K562 (cell line): ENCODE results near the gene USP35. TPM values are rescaled to one million over a fixed set of nuclear protein-coding genes. Genes with fewer than 3 reads are reported as not detected.
A peak's percentile ranks its signal among the peaks of the same experiment; 100 is the strongest.

ENCODE experiments used
- C11orf30 ChIP-seq: fragments of 450-650 bp; IDR thresholded peaks from 2 replicates; pipeline ENCODE4 v1.6.1; 2016; ENCODE audit warnings: low read depth, mild to moderate bottlenecking
- NFIC ChIP-seq: fragments of 450-650 bp; IDR thresholded peaks from 2 replicates; pipeline ENCODE4 v1.6.1; 2017; ENCODE audit warnings: mild to moderate bottlenecking, inconsistent platforms
- POLR2A ChIP-seq: fragments of 450-650 bp; conservative IDR thresholded peaks from 2 replicates; pipeline ENCODE4 v1.6.1; 2016
- POU5F1 ChIP-seq: fragments of 150-350 bp; IDR thresholded peaks from 2 replicates; pipeline ENCODE4 v1.6.1; 2014; ENCODE audit warnings: borderline replicate concordance, low read length, low read depth, mild to moderate bottlenecking; ENCODE audit not compliant: partially characterized antibody
- RERE ChIP-seq: sonication (generic); formaldehyde crosslinking; IDR thresholded peaks from 2 replicates; pipeline ENCODE4 v1.8.0; 2023; ENCODE audit warnings: missing genetic modification reagents, mild to moderate bottlenecking, borderline replicate concordance
- RHOXF2B ChIP-seq: fragments of 250-450 bp; sonication (Bioruptor Pico); conservative IDR thresholded peaks from 2 replicates; pipeline ENCODE4 v1.5.1; 2021
- RNF219 ChIP-seq: fragments of 250-450 bp; sonication (Bioruptor Pico); IDR thresholded peaks from 2 replicates; pipeline ENCODE4 v1.5.0; 2022; ENCODE audit warnings: mild to moderate bottlenecking
- SRSF3 ChIP-seq: fragments of 200-400 bp; formaldehyde crosslinking; IDR thresholded peaks from 2 replicates; pipeline ENCODE4 v1.6.1; 2016; ENCODE audit warnings: mild to moderate bottlenecking, low read length, moderate library complexity; ENCODE audit not compliant: insufficient read depth
- TAF15 ChIP-seq: fragments of 200-400 bp; formaldehyde crosslinking; IDR thresholded peaks from 2 replicates; pipeline ENCODE4 v1.6.1; 2017; ENCODE audit warnings: mild to moderate bottlenecking, low read depth, low read length, moderate library complexity
- USF2 ChIP-seq: sonication (generic); formaldehyde crosslinking; IDR thresholded peaks from 2 replicates; pipeline ENCODE4 v1.5.0; 2020; ENCODE audit warnings: missing genetic modification reagents
- ZBTB26 ChIP-seq: fragments of 450-650 bp; formaldehyde crosslinking; IDR thresholded peaks from 2 replicates; pipeline ENCODE4 v1.4.0; 2022; ENCODE audit warnings: missing genetic modification characterization
- ZKSCAN1 ChIP-seq: fragments of 150-350 bp; IDR thresholded peaks from 2 replicates; pipeline ENCODE4 v1.6.1; 2016; ENCODE audit warnings: low read depth, low read length
- ZNF444 ChIP-seq: fragments of 250-450 bp; sonication (Bioruptor Pico); IDR thresholded peaks from 2 replicates; pipeline ENCODE4 v1.4.0; 2020; ENCODE audit warnings: mild to moderate bottlenecking, moderate library complexity
- polyA plus RNA-seq, 8 experiments: library from polyadenylated mRNA; depleted of rRNA in 4 of 8; stranded (reverse) in 5 of 8; unstranded in 3 of 8; fragments of >200 nt; fragmentation: Nextera tagmentation in 2 of 8; fragmentation: Illumina TruSeq in 1 of 8; extraction: Ambion mirVana in 2 of 8; extraction: Trizol in 1 of 8; gene quantifications; 2 replicates each; pipeline versions ENCODE4 v1.2.1 to v1.2.3, GENCODE V29; 2011 to 2014; ENCODE audit warnings: inconsistent platforms in 1 of 8, missing spikeins in 1 of 8
- total RNA-seq, 7 experiments: library from RNA; depleted of rRNA in 6 of 7; stranded (reverse); fragments of >200 nt in 6 of 7; fragmentation: Illumina TruSeq in 2 of 7; extraction: Trizol in 2 of 7; gene quantifications; 2 replicates each; pipeline versions ENCODE4 v1.2.1 to v1.2.3, GENCODE V29; 2011 to 2021; ENCODE audit warnings: low replicate concordance in 1 of 7
- TF ChIP-seq, protein P1 (sequence below): fragments of 450-650 bp; IDR thresholded peaks from 2 replicates; pipeline ENCODE4 v1.7.0; 2016; ENCODE audit warnings: borderline replicate concordance

The USP35 gene
- total and polyA plus RNA-seq, 9 of the 15 experiments (the other 6 are each of a cell fraction or from before 2014, with no cell fraction given) = 0.01 to 4.8 (median 3.6) TPM

DNA sequence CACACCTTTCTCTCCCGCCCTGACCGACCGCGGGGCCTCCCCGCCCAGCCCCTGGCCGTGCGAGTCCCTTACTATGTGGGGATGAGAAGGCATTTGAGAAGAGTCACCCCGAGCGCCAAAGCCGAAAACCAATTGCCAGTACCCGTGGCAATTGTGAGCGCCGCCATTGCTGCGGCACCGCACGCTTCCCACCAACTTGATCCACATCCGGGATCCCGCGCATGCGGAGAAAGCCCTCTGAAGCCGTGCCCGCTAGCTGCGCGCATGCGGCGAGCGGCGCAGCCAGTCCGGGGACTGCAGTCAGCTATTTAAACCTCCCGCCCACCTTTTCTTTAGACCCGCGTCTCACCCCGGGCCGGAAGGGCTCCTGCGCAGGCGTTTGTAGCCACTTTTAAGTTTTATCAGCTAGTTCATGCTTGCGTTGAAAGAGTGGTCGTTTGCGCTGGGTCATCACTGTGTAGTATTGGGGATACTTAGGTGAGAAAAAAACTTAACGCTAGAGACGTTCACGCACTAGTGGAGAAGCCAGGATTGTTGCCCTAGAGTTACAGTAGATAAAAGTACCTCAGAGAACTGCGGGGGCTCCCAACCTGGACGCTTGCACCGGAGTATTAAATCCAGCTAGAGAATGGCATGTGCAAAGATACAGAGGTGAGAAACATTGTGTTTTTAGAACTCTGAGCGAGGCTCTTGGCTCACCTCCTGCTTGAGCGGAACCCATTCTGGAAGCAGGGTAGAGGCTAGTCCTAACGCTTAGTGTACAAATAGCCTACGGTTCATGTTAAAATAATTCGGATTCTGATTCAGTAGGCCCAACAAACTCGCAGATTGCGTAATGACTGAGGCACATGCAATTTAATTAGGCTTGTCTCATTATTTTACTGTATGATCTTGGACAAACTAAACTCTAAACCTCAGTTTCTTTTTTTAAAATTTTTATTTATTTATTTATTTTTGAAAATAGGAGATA lies 49.0 kb upstream of the USP35 start, which contains the start of gene ALG8 (continued):
- no peak for TF ChIP-seq RERE (CRISPR knock-in tag)
- no peak for TF ChIP-seq TAF15
- peak; percentile 94 for TF ChIP-seq POLR2A
- no peak for TF ChIP-seq RHOXF2B (CRISPR knock-in tag)
- TF ChIP-seq SRSF3 = no peak
- no peak for TF ChIP-seq ZBTB26
- no peak for TF ChIP-seq ZNF444 (CRISPR knock-in tag)
- TF ChIP-seq USF2 = no peak
- TF ChIP-seq NFIC = peak; percentile 15; the same call in 1 of the 2 replicates
- peak; percentile 67 for TF ChIP-seq C11orf30
- no peak for TF ChIP-seq RNF219 (CRISPR knock-in tag)
- TF ChIP-seq ZKSCAN1 = no peak
- TF ChIP-seq, protein P1, sequence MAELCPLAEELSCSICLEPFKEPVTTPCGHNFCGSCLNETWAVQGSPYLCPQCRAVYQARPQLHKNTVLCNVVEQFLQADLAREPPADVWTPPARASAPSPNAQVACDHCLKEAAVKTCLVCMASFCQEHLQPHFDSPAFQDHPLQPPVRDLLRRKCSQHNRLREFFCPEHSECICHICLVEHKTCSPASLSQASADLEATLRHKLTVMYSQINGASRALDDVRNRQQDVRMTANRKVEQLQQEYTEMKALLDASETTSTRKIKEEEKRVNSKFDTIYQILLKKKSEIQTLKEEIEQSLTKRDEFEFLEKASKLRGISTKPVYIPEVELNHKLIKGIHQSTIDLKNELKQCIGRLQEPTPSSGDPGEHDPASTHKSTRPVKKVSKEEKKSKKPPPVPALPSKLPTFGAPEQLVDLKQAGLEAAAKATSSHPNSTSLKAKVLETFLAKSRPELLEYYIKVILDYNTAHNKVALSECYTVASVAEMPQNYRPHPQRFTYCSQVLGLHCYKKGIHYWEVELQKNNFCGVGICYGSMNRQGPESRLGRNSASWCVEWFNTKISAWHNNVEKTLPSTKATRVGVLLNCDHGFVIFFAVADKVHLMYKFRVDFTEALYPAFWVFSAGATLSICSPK = no peak
- no peak for TF ChIP-seq POU5F1
